GM18951 (cell line): ENCODE data around the gene ZNF460.

Experiments
- POLR2A ChIP-seq: IDR thresholded peaks from 4 replicates; pipeline ENCODE4 v1.6.1; 2011; ENCODE audit warnings: mild to moderate bottlenecking; ENCODE audit not compliant: insufficient read length, insufficient read depth; ENCODE audit errors: extremely low read depth
- in situ Hi-C: fragments of 300-500 bp; cut with MboI; formaldehyde crosslinking; loops from one replicate; pipeline ENCODE4 v1.12.0; 2022; ENCODE audit warnings: low sequenced_read_pairs, mixed read lengths, inconsistent platforms; ENCODE audit not compliant: unreplicated experiment

Gene ZNF460

DNA sequence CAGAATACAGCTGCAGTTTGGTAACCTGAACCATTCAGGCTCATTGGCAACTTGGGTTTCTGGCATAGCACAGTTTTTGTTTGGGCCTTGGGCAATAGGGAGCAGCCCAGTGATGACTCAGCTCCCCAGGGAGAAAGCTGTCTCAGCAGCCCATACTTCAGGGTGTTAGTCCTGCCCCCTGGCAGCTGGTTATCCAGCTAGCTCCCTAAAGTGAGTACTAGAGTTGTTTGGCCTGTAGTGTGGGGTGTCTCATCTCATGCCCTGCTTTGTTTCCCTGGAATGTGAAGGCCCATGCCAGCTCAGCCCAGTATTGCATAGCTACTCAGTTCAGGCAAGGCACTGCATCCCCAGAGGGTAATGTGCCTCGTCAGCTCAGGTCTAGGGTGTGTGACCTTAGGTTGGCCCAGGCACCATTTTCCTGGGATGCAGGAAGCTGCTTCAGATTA, 21.8 kb downstream of the ZNF460 start:
- in situ Hi-C loops, result no loop called here
- TF ChIP-seq POLR2A, result no peak

DNA sequence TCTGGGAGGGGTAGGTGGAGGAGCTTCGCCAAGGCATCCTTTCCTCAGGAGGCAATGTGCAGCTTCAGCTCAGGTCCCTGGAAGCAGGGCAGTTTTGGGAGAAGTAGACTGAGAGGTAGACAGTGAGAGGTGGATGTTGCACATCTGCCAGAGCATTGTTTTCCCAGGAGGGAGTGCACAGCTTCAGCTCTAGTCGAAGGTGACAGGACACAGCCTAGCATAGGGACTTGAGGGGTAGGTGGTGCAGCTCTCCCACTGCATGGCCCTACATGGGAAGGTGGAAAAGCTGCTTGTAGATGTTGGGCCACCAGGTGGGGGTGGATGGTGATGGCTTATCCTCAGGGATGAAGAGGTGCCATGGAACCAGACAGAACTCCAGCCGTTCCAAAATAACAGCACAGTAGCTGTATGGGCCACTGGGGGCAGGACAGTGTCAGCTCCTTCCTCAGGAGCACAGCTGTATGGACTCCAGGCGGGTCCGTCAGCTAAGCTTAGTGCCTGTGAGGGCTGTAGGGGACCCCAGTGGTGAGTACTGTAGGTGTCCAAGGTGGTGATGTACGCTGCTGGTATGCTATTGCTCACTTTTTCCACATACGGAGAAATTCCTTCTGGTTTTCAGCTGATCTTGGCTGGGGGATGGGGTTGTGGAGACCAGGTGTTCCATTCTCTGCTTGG, 22.6 kb downstream of the ZNF460 start:
- no peak for TF ChIP-seq POLR2A
- in situ Hi-C loops, result no loop called here

DNA sequence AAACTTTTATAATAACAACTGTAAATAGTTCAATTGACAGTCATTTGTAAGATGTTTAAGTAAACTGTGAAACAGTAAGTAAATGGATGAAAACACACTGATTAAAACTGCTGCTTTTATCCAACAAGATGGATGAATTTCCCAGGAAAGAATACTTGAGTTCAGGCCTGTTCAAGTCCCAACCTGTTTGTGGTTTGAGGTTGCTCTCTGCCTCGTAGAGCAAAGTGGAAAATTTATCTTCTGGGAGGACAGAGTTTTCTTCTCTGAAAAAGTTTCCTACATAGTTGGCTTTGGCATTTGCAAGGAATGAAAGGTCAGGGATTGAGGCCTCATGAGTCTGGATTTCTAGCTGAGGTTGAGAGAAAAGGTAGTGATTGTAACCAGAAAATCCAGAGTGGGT, 24.8 kb downstream of the ZNF460 start:
- no peak for TF ChIP-seq POLR2A
- in situ Hi-C loops, result no loop called here

DNA sequence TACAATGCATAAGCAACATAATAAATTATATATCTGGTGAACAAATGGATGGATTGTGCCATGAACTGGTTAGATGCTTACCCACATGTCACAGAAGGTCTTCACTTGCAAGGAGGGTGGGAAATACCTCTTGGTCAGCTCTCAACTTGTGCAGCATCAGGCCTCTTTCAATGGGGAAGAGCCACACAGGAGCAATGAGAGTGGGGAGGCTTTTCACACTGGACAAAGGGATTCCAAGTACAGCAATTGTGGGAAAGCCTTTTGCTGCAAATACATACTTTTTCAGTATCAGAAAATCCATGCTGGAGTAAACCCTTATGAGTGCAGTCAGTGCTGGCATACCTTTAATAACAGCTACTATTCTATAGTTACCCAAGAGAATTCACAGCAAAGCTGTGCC, 28.2 kb downstream of the ZNF460 start:
- in situ Hi-C loops, result no loop called here
- TF ChIP-seq POLR2A, result no peak

DNA sequence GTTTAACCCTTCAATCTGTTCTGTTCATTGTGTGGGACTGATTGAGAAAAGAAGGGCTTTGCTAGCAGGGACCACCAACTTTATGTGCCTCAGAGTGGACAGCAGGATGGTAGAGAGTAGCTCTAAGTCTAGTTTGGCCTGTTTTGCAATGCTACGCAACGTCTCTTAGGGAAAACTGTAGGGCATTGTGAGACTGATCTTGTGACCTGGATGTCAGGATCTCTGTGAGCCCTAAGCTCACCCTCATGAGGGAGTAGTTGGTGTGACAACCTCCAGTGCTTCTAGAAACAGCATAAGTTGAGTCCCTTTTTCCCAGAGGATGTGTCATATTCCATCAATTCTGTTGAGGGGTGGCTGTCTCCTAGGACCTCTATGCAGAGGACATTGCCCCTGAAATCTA, 30.5 kb downstream of the ZNF460 start:
- TF ChIP-seq POLR2A, result no peak
- in situ Hi-C loops, result no loop called here

DNA sequence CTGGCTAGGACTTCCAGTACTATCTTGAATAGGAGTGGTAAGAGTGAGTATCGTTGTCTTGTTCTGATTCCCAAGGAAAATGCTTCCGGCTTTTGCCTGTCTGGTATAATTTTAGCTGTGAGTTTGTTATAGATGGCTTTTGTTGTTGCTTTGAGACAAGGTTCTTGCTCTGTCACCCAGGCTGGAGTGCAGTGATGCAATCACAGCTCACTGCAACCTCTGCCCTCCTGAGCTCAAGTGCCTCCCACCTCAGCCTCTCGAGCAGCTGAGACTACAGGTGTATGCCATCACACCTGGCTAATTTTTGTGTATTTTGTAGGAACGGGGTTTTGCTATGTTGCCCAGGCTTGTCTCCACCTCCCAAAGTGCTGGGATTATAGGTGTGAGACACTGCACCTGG, 33.9 kb downstream of the ZNF460 start:
- no peak for TF ChIP-seq POLR2A
- in situ Hi-C loops, result no loop called here

GRCh38 chr19:57317503-57317902, 37.2 kb downstream of the ZNF460 start:
- TF ChIP-seq POLR2A, result no peak

DNA sequence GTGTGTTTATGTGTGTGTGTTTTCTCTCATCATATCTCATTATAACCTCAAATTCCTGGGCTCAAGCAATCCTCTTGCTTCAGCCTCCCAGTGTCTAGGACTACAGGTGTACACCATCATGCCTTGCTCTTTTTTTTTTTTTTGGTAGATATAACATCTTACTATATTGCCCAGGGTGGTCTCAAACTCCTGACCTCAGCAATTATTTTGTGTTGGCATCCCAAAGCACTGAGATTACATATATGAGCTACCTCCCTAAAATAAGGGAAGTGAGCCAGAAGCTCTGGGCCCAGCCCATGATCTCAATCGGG, 39.5 kb downstream of the ZNF460 start:
- in situ Hi-C loops, result no loop called here
- no peak for TF ChIP-seq POLR2A

More at GRCh38 chr19:57317503-57317902, 37.2 kb downstream of the ZNF460 start:
- in situ Hi-C loops, result no loop called here

- in situ Hi-C loops, result no loop called here
- TF ChIP-seq POLR2A, result peak; percentile 82
These were observed 40.1 kb downstream of the ZNF460 start, which contains the start of gene ZNF543 for GRCh38 chr19:57320180-57321084. Gene ZNF543 (plus strand): TSS chr19:57320472. CDS start chr19:57320854, 382 bp downstream.

DNA sequence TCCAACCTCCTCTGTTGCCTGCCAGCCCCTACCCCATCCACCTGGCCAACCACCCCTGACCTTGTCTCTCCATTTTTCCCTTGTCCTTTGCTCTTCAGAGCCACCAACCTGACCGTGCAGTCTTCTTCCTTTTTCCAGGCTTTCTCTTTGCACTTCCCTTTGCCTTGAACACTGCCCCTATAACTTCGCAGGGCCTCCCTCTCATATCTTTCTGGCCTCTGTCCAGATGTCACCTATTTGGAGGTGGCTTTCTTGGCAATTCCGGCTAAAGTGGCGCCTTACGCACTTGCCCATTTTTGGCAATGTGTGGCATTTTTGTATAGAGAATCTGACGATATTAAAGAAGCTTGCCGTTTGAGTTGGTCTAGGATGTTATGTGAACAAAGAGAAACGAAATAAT, 40.8 kb downstream of the ZNF460 start:
- in situ Hi-C loops, result no loop called here
- TF ChIP-seq POLR2A, result no peak

- no peak for TF ChIP-seq POLR2A
- in situ Hi-C loops, result no loop called here
These were observed 41.5 kb downstream of the ZNF460 start for GRCh38 chr19:57321751-57322150.

- TF ChIP-seq POLR2A, result no peak
- in situ Hi-C loops, result no loop called here
These were observed 44.7 kb downstream of the ZNF460 start for GRCh38 chr19:57324992-57325391.

DNA sequence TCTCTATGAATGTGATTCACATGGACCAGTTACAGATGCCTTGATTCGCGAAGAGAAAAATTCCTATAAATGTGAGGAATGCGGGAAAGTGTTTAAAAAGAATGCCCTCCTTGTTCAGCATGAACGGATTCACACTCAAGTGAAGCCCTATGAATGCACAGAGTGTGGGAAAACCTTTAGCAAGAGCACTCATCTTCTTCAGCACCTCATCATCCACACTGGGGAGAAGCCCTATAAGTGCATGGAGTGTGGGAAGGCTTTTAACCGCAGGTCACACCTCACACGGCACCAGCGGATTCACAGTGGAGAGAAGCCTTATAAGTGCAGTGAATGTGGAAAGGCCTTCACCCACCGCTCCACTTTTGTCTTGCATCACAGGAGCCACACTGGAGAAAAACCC, 47.7 kb downstream of the ZNF460 start:
- in situ Hi-C loops, result no loop called here
- TF ChIP-seq POLR2A, result no peak

DNA sequence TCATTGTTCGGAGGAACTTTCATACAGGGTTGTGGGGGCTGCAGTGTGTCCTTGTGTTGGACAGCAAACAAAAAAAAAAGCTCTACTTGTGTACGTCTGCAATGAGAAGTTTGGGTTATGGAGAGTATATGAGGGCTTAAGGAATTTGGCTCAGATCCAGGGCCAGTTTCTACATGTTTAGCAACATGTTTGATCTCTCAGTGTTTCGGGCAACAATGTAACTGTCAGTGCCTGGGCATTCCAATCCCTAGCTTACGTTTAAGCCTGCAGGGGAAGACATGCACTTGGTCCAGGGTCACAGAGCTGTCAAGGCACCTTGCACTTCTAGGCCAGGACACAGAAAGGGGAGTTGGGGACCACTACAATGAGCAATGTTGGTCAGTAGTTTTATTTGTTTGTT, 53.9 kb downstream of the ZNF460 start:
- in situ Hi-C loops, result no loop called here

More for the DNA sequence above, 53.9 kb downstream of the ZNF460 start:
- no peak for TF ChIP-seq POLR2A
